Measurements from ENCODE around the gene KRTAP10-12.

Gene KRTAP10-12

GRCh38 chr21:44699502-44700001 is 2.6 kb downstream of the KRTAP10-12 start:
- DNase-seq: no peak

- DNase-seq: no peak
These were observed 3.4 kb downstream of the KRTAP10-12 start for GRCh38 chr21:44700101-44701022.

GRCh38 chr21:44701023-44701400 is 4.0 kb downstream of the KRTAP10-12 start:
- DNase-seq: no peak

GRCh38 chr21:44701541-44701940 is 4.6 kb downstream of the KRTAP10-12 start:
- peak; percentile 83 for DNase-seq

- DNase-seq: peak; percentile 18
These were observed 5.4 kb downstream of the KRTAP10-12 start for GRCh38 chr21:44702111-44702972.

- no peak for DNase-seq
These were observed 6.2 kb downstream of the KRTAP10-12 start for GRCh38 chr21:44702973-44703730.

GRCh38 chr21:44703731-44704635 is 7.0 kb downstream of the KRTAP10-12 start:
- DNase-seq: no peak

- no peak for DNase-seq
These were observed 7.6 kb downstream of the KRTAP10-12 start for GRCh38 chr21:44704636-44705001.

- no peak for DNase-seq
These were observed 9.2 kb downstream of the KRTAP10-12 start for GRCh38 chr21:44706026-44706705.

- no peak for DNase-seq
These were observed 10.0 kb downstream of the KRTAP10-12 start for GRCh38 chr21:44706706-44707581.

- no peak for DNase-seq
These were observed 11.4 kb downstream of the KRTAP10-12 start for GRCh38 chr21:44708213-44708865.

- DNase-seq: no peak
These were observed 12.0 kb downstream of the KRTAP10-12 start for GRCh38 chr21:44708866-44709425.

GRCh38 chr21:44709426-44710293 is 12.7 kb downstream of the KRTAP10-12 start:
- DNase-seq: peak; percentile 48

GRCh38 chr21:44710294-44710665 is 13.3 kb downstream of the KRTAP10-12 start:
- no peak for DNase-seq

GRCh38 chr21:44710756-44711326 is 13.9 kb downstream of the KRTAP10-12 start:
- DNase-seq: peak; percentile 77

GRCh38 chr21:44711327-44712202 is 14.6 kb downstream of the KRTAP10-12 start, which contains the start of gene TSPEAR:
TSPEAR (minus strand) TSS chr21:44711572; CDS start chr21:44711514, 58 bp downstream.
- DNase-seq: peak; percentile 22

Measured in NCI-H2171 (cell line).